Measurements from ENCODE around the gene PAH. TPM values are rescaled to one million over a fixed set of nuclear protein-coding genes. Genes with fewer than 3 reads are reported as not detected.

PAH gene
- total and polyA plus RNA-seq, 2 of the 13 experiments (the other 11 are each of a cell fraction or from before 2014, with no cell fraction given) = 192 to 451 TPM

DNA sequence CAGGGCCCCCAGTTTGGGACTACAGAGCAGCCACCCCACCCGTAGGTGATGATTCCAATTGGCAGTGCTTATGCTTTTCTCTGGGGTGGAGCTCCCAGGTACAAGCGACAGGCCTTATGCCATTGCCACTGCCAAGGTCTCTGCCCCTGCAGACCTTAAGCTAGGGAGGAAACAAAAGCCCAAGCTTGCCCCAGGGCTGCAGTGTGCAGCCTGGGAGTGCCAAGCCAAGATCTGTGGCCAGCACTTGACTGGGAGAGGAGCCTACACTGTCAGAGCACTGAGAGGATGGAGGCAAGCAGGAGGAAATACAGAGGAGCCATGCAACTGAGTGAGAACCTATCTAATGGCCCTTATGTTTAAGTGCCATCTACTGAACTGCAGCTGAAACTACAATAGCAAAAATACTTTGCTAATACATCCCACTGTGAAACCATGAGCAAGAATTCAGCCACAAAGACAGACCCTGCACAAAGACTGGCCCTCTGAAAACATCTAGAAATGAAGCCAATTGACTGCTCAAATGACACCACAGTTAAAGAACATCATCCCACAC is 22.7 kb upstream of the PAH start (continued):
- TF ChIP-seq RXRB (CRISPR knock-in tag; IDR thresholded peaks at IDR 0.05; ENCODE audit: borderline replicate concordance) = peak; percentile 13; the same call in 1 of the 2 replicates
- TF ChIP-seq, protein P1, sequence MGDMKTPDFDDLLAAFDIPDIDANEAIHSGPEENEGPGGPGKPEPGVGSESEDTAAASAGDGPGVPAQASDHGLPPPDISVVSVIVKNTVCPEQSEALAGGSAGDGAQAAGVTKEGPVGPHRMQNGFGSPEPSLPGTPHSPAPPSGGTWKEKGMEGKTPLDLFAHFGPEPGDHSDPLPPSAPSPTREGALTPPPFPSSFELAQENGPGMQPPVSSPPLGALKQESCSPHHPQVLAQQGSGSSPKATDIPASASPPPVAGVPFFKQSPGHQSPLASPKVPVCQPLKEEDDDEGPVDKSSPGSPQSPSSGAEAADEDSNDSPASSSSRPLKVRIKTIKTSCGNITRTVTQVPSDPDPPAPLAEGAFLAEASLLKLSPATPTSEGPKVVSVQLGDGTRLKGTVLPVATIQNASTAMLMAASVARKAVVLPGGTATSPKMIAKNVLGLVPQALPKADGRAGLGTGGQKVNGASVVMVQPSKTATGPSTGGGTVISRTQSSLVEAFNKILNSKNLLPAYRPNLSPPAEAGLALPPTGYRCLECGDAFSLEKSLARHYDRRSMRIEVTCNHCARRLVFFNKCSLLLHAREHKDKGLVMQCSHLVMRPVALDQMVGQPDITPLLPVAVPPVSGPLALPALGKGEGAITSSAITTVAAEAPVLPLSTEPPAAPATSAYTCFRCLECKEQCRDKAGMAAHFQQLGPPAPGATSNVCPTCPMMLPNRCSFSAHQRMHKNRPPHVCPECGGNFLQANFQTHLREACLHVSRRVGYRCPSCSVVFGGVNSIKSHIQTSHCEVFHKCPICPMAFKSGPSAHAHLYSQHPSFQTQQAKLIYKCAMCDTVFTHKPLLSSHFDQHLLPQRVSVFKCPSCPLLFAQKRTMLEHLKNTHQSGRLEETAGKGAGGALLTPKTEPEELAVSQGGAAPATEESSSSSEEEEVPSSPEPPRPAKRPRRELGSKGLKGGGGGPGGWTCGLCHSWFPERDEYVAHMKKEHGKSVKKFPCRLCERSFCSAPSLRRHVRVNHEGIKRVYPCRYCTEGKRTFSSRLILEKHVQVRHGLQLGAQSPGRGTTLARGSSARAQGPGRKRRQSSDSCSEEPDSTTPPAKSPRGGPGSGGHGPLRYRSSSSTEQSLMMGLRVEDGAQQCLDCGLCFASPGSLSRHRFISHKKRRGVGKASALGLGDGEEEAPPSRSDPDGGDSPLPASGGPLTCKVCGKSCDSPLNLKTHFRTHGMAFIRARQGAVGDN (CRISPR knock-in tag; IDR thresholded peaks at IDR 0.05) = peak; percentile 66
- TF ChIP-seq PHF8 (CRISPR knock-in tag; IDR thresholded peaks at IDR 0.05) = no peak
- TF ChIP-seq, protein P2, sequence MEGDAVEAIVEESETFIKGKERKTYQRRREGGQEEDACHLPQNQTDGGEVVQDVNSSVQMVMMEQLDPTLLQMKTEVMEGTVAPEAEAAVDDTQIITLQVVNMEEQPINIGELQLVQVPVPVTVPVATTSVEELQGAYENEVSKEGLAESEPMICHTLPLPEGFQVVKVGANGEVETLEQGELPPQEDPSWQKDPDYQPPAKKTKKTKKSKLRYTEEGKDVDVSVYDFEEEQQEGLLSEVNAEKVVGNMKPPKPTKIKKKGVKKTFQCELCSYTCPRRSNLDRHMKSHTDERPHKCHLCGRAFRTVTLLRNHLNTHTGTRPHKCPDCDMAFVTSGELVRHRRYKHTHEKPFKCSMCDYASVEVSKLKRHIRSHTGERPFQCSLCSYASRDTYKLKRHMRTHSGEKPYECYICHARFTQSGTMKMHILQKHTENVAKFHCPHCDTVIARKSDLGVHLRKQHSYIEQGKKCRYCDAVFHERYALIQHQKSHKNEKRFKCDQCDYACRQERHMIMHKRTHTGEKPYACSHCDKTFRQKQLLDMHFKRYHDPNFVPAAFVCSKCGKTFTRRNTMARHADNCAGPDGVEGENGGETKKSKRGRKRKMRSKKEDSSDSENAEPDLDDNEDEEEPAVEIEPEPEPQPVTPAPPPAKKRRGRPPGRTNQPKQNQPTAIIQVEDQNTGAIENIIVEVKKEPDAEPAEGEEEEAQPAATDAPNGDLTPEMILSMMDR (CRISPR knock-in tag; IDR thresholded peaks at IDR 0.05) = peak; percentile 88
- TF ChIP-seq MEF2D (CRISPR knock-in tag; IDR thresholded peaks at IDR 0.05) = no peak
- TF ChIP-seq ZNF605 (CRISPR knock-in tag; IDR thresholded peaks at IDR 0.05) = no peak
- TF ChIP-seq GPN1 (CRISPR knock-in tag; IDR thresholded peaks at IDR 0.05; ENCODE audit: borderline replicate concordance) = no peak
- TF ChIP-seq SAP130 (CRISPR knock-in tag; IDR thresholded peaks at IDR 0.05; ENCODE audit: low read depth) = peak; percentile 19; the same call in 1 of the 2 replicates
- TF ChIP-seq, protein P3, sequence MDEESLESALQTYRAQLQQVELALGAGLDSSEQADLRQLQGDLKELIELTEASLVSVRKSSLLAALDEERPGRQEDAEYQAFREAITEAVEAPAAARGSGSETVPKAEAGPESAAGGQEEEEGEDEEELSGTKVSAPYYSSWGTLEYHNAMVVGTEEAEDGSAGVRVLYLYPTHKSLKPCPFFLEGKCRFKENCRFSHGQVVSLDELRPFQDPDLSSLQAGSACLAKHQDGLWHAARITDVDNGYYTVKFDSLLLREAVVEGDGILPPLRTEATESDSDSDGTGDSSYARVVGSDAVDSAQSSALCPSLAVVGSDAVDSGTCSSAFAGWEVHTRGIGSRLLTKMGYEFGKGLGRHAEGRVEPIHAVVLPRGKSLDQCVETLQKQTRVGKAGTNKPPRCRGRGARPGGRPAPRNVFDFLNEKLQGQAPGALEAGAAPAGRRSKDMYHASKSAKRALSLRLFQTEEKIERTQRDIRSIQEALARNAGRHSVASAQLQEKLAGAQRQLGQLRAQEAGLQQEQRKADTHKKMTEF (CRISPR knock-in tag; IDR thresholded peaks at IDR 0.05) = 0 out of 2 replicates have a peak, but pooled peaks have one; percentile 25
- no peak for TF ChIP-seq JDP2 (CRISPR knock-in tag; IDR thresholded peaks at IDR 0.05; ENCODE audit: borderline replicate concordance)
- 0 out of 2 replicates have a peak, but pooled peaks have one; percentile 47 for TF ChIP-seq ELF3 (CRISPR knock-in tag; IDR thresholded peaks at IDR 0.05)
- peak; percentile 97 for TF ChIP-seq SMC3 (IDR thresholded peaks at IDR 0.05; ENCODE audit: low read length)
- TF ChIP-seq THAP11 (CRISPR knock-in tag; IDR thresholded peaks at IDR 0.05) = 0 out of 2 replicates have a peak, but pooled peaks have one; percentile 15
- no peak for TF ChIP-seq MLLT10 (CRISPR knock-in tag; IDR thresholded peaks at IDR 0.05)
- TF ChIP-seq, protein P4, sequence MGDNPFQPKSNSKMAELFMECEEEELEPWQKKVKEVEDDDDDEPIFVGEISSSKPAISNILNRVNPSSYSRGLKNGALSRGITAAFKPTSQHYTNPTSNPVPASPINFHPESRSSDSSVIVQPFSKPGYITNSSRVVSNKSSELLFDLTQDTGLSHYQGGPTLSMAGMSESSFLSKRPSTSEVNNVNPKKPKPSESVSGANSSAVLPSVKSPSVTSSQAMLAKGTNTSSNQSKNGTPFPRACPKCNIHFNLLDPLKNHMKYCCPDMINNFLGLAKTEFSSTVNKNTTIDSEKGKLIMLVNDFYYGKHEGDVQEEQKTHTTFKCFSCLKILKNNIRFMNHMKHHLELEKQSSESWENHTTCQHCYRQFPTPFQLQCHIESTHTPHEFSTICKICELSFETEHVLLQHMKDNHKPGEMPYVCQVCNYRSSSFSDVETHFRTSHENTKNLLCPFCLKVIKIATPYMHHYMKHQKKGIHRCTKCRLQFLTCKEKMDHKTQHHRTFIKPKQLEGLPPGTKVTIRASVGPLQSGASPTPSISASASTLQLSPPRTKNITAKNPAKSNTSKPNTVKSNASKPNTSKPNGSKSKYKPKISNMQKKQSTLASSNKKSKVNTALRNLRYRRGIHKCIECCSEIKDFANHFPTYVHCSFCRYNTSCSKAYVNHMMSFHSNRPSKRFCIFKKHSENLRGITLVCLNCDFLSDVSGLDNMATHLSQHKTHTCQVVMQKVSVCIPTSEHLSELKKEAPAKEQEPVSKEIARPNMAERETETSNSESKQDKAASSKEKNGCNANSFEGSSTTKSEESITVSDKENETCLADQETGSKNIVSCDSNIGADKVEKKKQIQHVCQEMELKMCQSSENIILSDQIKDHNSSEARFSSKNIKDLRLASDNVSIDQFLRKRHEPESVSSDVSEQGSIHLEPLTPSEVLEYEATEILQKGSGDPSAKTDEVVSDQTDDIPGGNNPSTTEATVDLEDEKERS (CRISPR knock-in tag; IDR thresholded peaks at IDR 0.05) = no peak
- TF ChIP-seq ARID2 (CRISPR knock-in tag; IDR thresholded peaks at IDR 0.05; ENCODE audit: borderline replicate concordance) = no peak
- TF ChIP-seq RARG (CRISPR knock-in tag; IDR thresholded peaks at IDR 0.05; ENCODE audit: low read depth) = no peak
- 0 out of 2 replicates have a peak, but pooled peaks have one; percentile 40 for TF ChIP-seq ZNF274 (CRISPR knock-in tag; IDR thresholded peaks at IDR 0.05)
- TF ChIP-seq ZNF33A (CRISPR knock-in tag; IDR thresholded peaks at IDR 0.05; ENCODE audit: borderline replicate concordance) = no peak

All from HepG2 (cell line).